Osteoblast (primary cell): ENCODE measurements around the gene AXIN2. TPM values are rescaled to one million over a fixed set of nuclear protein-coding genes. Genes with fewer than 3 reads are reported as not detected.

Experiments
- DNase-seq: peaks from one replicate; pipeline ENCODE4 v3.0.0; 2011; ENCODE audit warnings: low spot score, mixed read lengths; ENCODE audit not compliant: insufficient read length; ENCODE audit errors: missing footprints
- H2AFZ ChIP-seq: 2 replicates; pipeline ENCODE4 v1.6.0; 2011; ENCODE audit warnings: mild to moderate bottlenecking, low read length
- H3K27ac ChIP-seq: 2 replicates; pipeline ENCODE4 v1.5.1; 2011; ENCODE audit warnings: mild to moderate bottlenecking, low read depth, low read length, moderate library complexity
- H3K27me3 ChIP-seq: 2 replicates; pipeline ENCODE4 v1.6.0; 2012; ENCODE audit warnings: mild to moderate bottlenecking, control low read depth, inconsistent platforms, low read length, moderate library complexity; ENCODE audit not compliant: insufficient read depth
- H3K36me3 ChIP-seq: 2 replicates; pipeline ENCODE4 v1.5.1; 2011; ENCODE audit warnings: mild to moderate bottlenecking, low read length, control low read depth, moderate library complexity; ENCODE audit not compliant: insufficient read depth
- H3K4me1 ChIP-seq: 2 replicates; pipeline ENCODE4 v1.5.1; 2011; ENCODE audit warnings: mild to moderate bottlenecking, low read length, control low read depth, moderate library complexity; ENCODE audit not compliant: insufficient read depth
- H3K4me2 ChIP-seq: 2 replicates; pipeline ENCODE4 v1.6.0; 2011; ENCODE audit warnings: mild to moderate bottlenecking, low read length; ENCODE audit not compliant: insufficient read depth
- H3K4me3 ChIP-seq: fragments of 200-600 bp; sonication (generic); 3 replicates; pipeline ENCODE4 v1.5.1; 2012; ENCODE audit warnings: mild to moderate bottlenecking, low read length, inconsistent platforms; ENCODE audit not compliant: insufficient read depth
- H3K79me2 ChIP-seq: 2 replicates; pipeline ENCODE4 v1.6.0; 2012; ENCODE audit warnings: mild to moderate bottlenecking, low read length, control low read depth, inconsistent platforms; ENCODE audit not compliant: insufficient read depth
- H3K9me3 ChIP-seq: 2 replicates; pipeline ENCODE4 v1.5.1; 2011; ENCODE audit warnings: low read depth, low read length, control low read depth
- H4K20me1 ChIP-seq: 2 replicates; pipeline ENCODE4 v1.6.0; 2012; ENCODE audit warnings: mild to moderate bottlenecking, low read length, control low read depth; ENCODE audit not compliant: insufficient read depth
- CTCF ChIP-seq: IDR thresholded peaks from 2 replicates; pipeline ENCODE4 v1.5.1; 2011; ENCODE audit warnings: mild to moderate bottlenecking, low read depth, low read length, moderate library complexity; ENCODE audit errors: extremely low read depth
- total RNA-seq: library from RNA; depleted of rRNA; stranded (reverse); fragments of >200 nt; gene quantifications from 2 replicates; pipeline ENCODE4 v1.2.3, GENCODE V29; 2012

Gene AXIN2
- total RNA-seq, 1 donor: 5.1 TPM

GRCh38 chr17:65558683-65559460 is 2.6 kb downstream of the AXIN2 start:
- Histone ChIP-seq H3K79me2 (peaks cover 4% of the 10 kb centered on the region), H3K27me3 (no peaks in the 10 kb centered on the region), H3K4me2 (peak overlapping the region; percentile 86), H4K20me1 (peaks cover 27% of the 10 kb centered on the region), H3K27ac (no peak overlapping the region), H3K4me1 (peaks cover 18% of the 10 kb centered on the region), H3K36me3 (peaks cover 2% of the 10 kb centered on the region), H3K4me3 (peak overlapping the region; percentile 79), H2AFZ (peak overlapping the region; percentile 46), H3K9me3 (no peaks in the 10 kb centered on the region)
- peak; percentile 87 for DNase-seq
- no peak for TF ChIP-seq CTCF

GRCh38 chr17:65558311-65558682 is 3.2 kb downstream of the AXIN2 start:
- peaks cover 27% of the 10 kb centered on the region for H4K20me1 ChIP-seq
- H3K36me3 ChIP-seq: peaks cover 2% of the 10 kb centered on the region
- no peaks in the 10 kb centered on the region for H3K27me3 ChIP-seq
- DNase-seq: no peak
- no peak overlapping the region for H2AFZ ChIP-seq
- no peaks in the 10 kb centered on the region for H3K9me3 ChIP-seq
- H3K27ac ChIP-seq: no peak overlapping the region
- H3K79me2 ChIP-seq: peaks cover 4% of the 10 kb centered on the region
- H3K4me1 ChIP-seq: peaks cover 24% of the 10 kb centered on the region
- no peak for TF ChIP-seq CTCF
- no peak overlapping the region for H3K4me2 ChIP-seq
- H3K4me3 ChIP-seq: no peak overlapping the region

- peak; percentile 93 for DNase-seq
- no peak for TF ChIP-seq CTCF
- peaks cover 2% of the 10 kb centered on the region for H3K36me3 ChIP-seq
- H3K4me1 ChIP-seq: peaks cover 27% of the 10 kb centered on the region
- H2AFZ ChIP-seq: no peak overlapping the region
- no peaks in the 10 kb centered on the region for H3K9me3 ChIP-seq
- H4K20me1 ChIP-seq: peaks cover 27% of the 10 kb centered on the region
- no peak overlapping the region for H3K4me3 ChIP-seq
- H3K4me2 ChIP-seq: no peak overlapping the region
- no peak overlapping the region for H3K27ac ChIP-seq
- no peaks in the 10 kb centered on the region for H3K27me3 ChIP-seq
- H3K79me2 ChIP-seq: peaks cover 4% of the 10 kb centered on the region
Measured at GRCh38 chr17:65557349-65558310, 3.8 kb downstream of the AXIN2 start.

GRCh38 chr17:65556910-65557348 is 4.5 kb downstream of the AXIN2 start:
- DNase-seq: peak; percentile 66
- Histone ChIP-seq H3K27ac (no peak overlapping the region), H3K4me2 (no peak overlapping the region)

More at GRCh38 chr17:65556910-65557348, 4.5 kb downstream of the AXIN2 start:
- no peak for TF ChIP-seq CTCF
- H3K9me3 ChIP-seq: no peaks in the 10 kb centered on the region
- peaks cover 2% of the 10 kb centered on the region for H3K36me3 ChIP-seq
- H3K79me2 ChIP-seq: peaks cover 4% of the 10 kb centered on the region
- H4K20me1 ChIP-seq: peaks cover 31% of the 10 kb centered on the region
- no peak overlapping the region for H3K4me3 ChIP-seq
- no peak overlapping the region for H2AFZ ChIP-seq
- peaks cover 25% of the 10 kb centered on the region for H3K4me1 ChIP-seq
- no peaks in the 10 kb centered on the region for H3K27me3 ChIP-seq
